MM.1S (cell line): ENCODE measurements around the gene SPEM1.

ENCODE experiments used
- DNase-seq: peaks from one replicate; pipeline ENCODE4 v3.0.0-alpha.2; 2015
- H2AFZ ChIP-seq: fragments of 300-600 bp; sonication (generic); 2 replicates; pipeline ENCODE4 v1.6.0; 2016; ENCODE audit warnings: antibody characterized with exemption, low read length
- H3F3A ChIP-seq: fragments of 300-600 bp; sonication (generic); 2 replicates; pipeline ENCODE4 v1.6.1; 2016; ENCODE audit warnings: mild to moderate bottlenecking, antibody characterized with exemption, low read length, moderate library complexity, mixed read lengths; ENCODE audit not compliant: insufficient read depth
- H3K27ac ChIP-seq: fragments of 300-600 bp; sonication (generic); 2 replicates; pipeline ENCODE4 v1.5.1; 2016; ENCODE audit warnings: mild to moderate bottlenecking, low read length
- H3K27me3 ChIP-seq: fragments of 300-600 bp; sonication (generic); replicated peaks from 2 replicates; pipeline ENCODE4 v1.6.0; 2016; ENCODE audit warnings: low read length; ENCODE audit not compliant: insufficient read depth
- H3K36me3 ChIP-seq: fragments of 300-600 bp; sonication (generic); replicated peaks from 2 replicates; pipeline ENCODE4 v1.6.1; 2016; ENCODE audit warnings: mild to moderate bottlenecking, low read length, mixed read lengths; ENCODE audit not compliant: insufficient read depth
- H3K4me1 ChIP-seq: fragments of 300-600 bp; sonication (generic); 2 replicates; pipeline ENCODE4 v1.6.1; 2016; ENCODE audit warnings: low read length, mixed read lengths
- H3K4me2 ChIP-seq: fragments of 300-600 bp; sonication (generic); 2 replicates; pipeline ENCODE4 v1.6.0; 2016; ENCODE audit warnings: low read depth, low read length
- H3K4me3 ChIP-seq: fragments of 300-600 bp; sonication (generic); 2 replicates; pipeline ENCODE4 v1.5.1; 2016; ENCODE audit warnings: low read length, mixed read lengths
- H3K79me2 ChIP-seq: fragments of 300-600 bp; sonication (generic); 2 replicates; pipeline ENCODE4 v1.6.1; 2016; ENCODE audit warnings: mixed run types, low read length, mixed read lengths
- H3K9ac ChIP-seq: fragments of 300-600 bp; sonication (generic); 2 replicates; pipeline ENCODE4 v1.6.1; 2016; ENCODE audit warnings: low read length, mixed read lengths
- H3K9me2 ChIP-seq: fragments of 300-600 bp; sonication (generic); replicated peaks from 2 replicates; pipeline ENCODE4 v1.6.1; 2016; ENCODE audit warnings: mild to moderate bottlenecking, low read length, mixed read lengths; ENCODE audit not compliant: insufficient read depth
- H3K9me3 ChIP-seq: fragments of 300-600 bp; sonication (generic); replicated peaks from 2 replicates; pipeline ENCODE4 v1.6.1; 2016; ENCODE audit warnings: mild to moderate bottlenecking, low read length, mixed read lengths; ENCODE audit not compliant: insufficient read depth
- H4K20me1 ChIP-seq: fragments of 300-600 bp; sonication (generic); 2 replicates; pipeline ENCODE4 v1.6.1; 2016; ENCODE audit warnings: mild to moderate bottlenecking, low read length, moderate library complexity, mixed read lengths; ENCODE audit not compliant: insufficient read depth
- CTCF ChIP-seq: fragments of 300-600 bp; sonication (generic); IDR thresholded peaks from 2 replicates; pipeline ENCODE4 v1.5.1; 2016; ENCODE audit warnings: antibody characterized with exemption, low read length, mixed read lengths
- EZH2 ChIP-seq: fragments of 300-600 bp; sonication (generic); optimal IDR thresholded peaks from 2 replicates; pipeline ENCODE3; 2017; ENCODE audit warnings: low read depth, mild to moderate bottlenecking, antibody characterized with exemption, low read length, mixed read lengths
- EZH2phosphoT487 ChIP-seq: fragments of 300-600 bp; sonication (generic); IDR thresholded peaks from 2 replicates; pipeline ENCODE4 v1.6.1; 2018; ENCODE audit warnings: antibody characterized with exemption, low read length

SPEM1 gene

GRCh38 chr17:7391307-7391706 is 28.8 kb upstream of the SPEM1 start:
- Histone ChIP-seq H3K4me3 (no peak overlapping the region), H3K79me2 (no peaks in the 10 kb centered on the region), H3K9me3 (no peaks in the 10 kb centered on the region), H3K27me3 (no peaks in the 10 kb centered on the region; the same call in 1 of the 2 replicates), H2AFZ (no peak overlapping the region), H3K4me2 (no peak overlapping the region), H3K36me3 (no peaks in the 10 kb centered on the region), H4K20me1 (no peaks in the 10 kb centered on the region), H3F3A (peaks cover 6% of the 10 kb centered on the region; the same call in 1 of the 2 replicates), H3K4me1 (0 out of 2 replicates have a peak, but pooled peaks cover 3% of the 10 kb centered on the region), H3K9me2 (no peaks in the 10 kb centered on the region), H3K9ac (no peak overlapping the region), H3K27ac (no peak overlapping the region)
- TF ChIP-seq EZH2, result no peak
- no peak for DNase-seq

- Histone ChIP-seq H3K9me3 (no peaks in the 10 kb centered on the region), H3F3A (peaks cover 6% of the 10 kb centered on the region; the same call in 1 of the 2 replicates), H3K9ac (no peak overlapping the region), H4K20me1 (no peaks in the 10 kb centered on the region), H2AFZ (no peak overlapping the region; the same call in 1 of the 2 replicates), H3K4me3 (0 out of 2 replicates have a peak overlapping the region, but pooled peaks have one; percentile 85), H3K27me3 (no peaks in the 10 kb centered on the region), H3K79me2 (no peaks in the 10 kb centered on the region), H3K4me2 (peak overlapping the region; percentile 100), H3K9me2 (no peaks in the 10 kb centered on the region), H3K4me1 (0 out of 2 replicates have a peak, but pooled peaks cover 3% of the 10 kb centered on the region), H3K36me3 (no peaks in the 10 kb centered on the region), H3K27ac (no peak overlapping the region)
- no peak for DNase-seq
- TF ChIP-seq CTCF, result no peak
- no peak for TF ChIP-seq EZH2
- no peak for TF ChIP-seq EZH2phosphoT487
These were observed 27.2 kb upstream of the SPEM1 start for GRCh38 chr17:7392696-7393612.

GRCh38 chr17:7393613-7394451 is 26.3 kb upstream of the SPEM1 start:
- Histone ChIP-seq H2AFZ (peak overlapping the region; percentile 93), H3K4me1 (0 out of 2 replicates have a peak, but pooled peaks cover 3% of the 10 kb centered on the region), H3K79me2 (no peaks in the 10 kb centered on the region), H3K36me3 (no peaks in the 10 kb centered on the region), H3K27ac (peak overlapping the region; percentile 61; the same call in 1 of the 2 replicates), H3K9me2 (no peaks in the 10 kb centered on the region), H3F3A (peaks cover 6% of the 10 kb centered on the region; the same call in 1 of the 2 replicates), H3K4me2 (peak overlapping the region; percentile 100), H3K4me3 (peak overlapping the region; percentile 85), H4K20me1 (no peaks in the 10 kb centered on the region), H3K9ac (peak overlapping the region; percentile 58; the same call in 1 of the 2 replicates), H3K27me3 (no peaks in the 10 kb centered on the region), H3K9me3 (no peaks in the 10 kb centered on the region)
- no peak for TF ChIP-seq CTCF
- no peak for TF ChIP-seq EZH2
- TF ChIP-seq EZH2phosphoT487, result no peak
- peak; percentile 57 for DNase-seq
